Smooth muscle cell (in vitro differentiated cells): ENCODE results near the gene ELL2. TPM values are rescaled to one million over a fixed set of nuclear protein-coding genes. Genes with fewer than 3 reads are reported as not detected.

Experiments used
- DNase-seq: peaks from one replicate; lab custom pipeline; 2025; ENCODE audit not compliant: unreplicated experiment; lab: John Stamatoyannopoulos, UW
- H2AFZ ChIP-seq: fragments of 200-600 bp; sonication (generic); 2 replicates; pipeline ENCODE4 v1.6.0; 2016; ENCODE audit warnings: antibody characterized with exemption, low read depth, mild to moderate bottlenecking
- H3F3A ChIP-seq: fragments of 200-600 bp; sonication (generic); 2 replicates; pipeline ENCODE4 v1.6.0; 2017; ENCODE audit warnings: antibody characterized with exemption, low read depth
- H3K27ac ChIP-seq: fragments of 200-600 bp; sonication (generic); 2 replicates; pipeline ENCODE4 v1.5.1; 2016; ENCODE audit warnings: low read depth, mild to moderate bottlenecking
- H3K27me3 ChIP-seq: fragments of 200-600 bp; sonication (generic); 2 replicates; pipeline ENCODE4 v1.6.1; 2016; ENCODE audit warnings: low read depth, mild to moderate bottlenecking
- H3K36me3 ChIP-seq: fragments of 200-600 bp; sonication (generic); 2 replicates; pipeline ENCODE4 v1.5.1; 2016; ENCODE audit warnings: low read depth
- H3K4me1 ChIP-seq: fragments of 200-600 bp; sonication (generic); 2 replicates; pipeline ENCODE4 v1.5.1; 2016; ENCODE audit warnings: low read depth
- H3K4me2 ChIP-seq: fragments of 200-600 bp; sonication (generic); 2 replicates; pipeline ENCODE4 v1.6.0; 2016; ENCODE audit warnings: mild to moderate bottlenecking
- H3K4me3 ChIP-seq: fragments of 200-600 bp; sonication (generic); 2 replicates; pipeline ENCODE4 v1.5.1; 2016; ENCODE audit warnings: mild to moderate bottlenecking
- H3K79me2 ChIP-seq: fragments of 200-600 bp; sonication (generic); 2 replicates; pipeline ENCODE4 v1.6.0; 2016; ENCODE audit warnings: low read depth, mild to moderate bottlenecking
- H3K9ac ChIP-seq: fragments of 200-600 bp; sonication (generic); 2 replicates; pipeline ENCODE4 v1.6.0; 2016; ENCODE audit warnings: low read depth
- H3K9me3 ChIP-seq: fragments of 200-600 bp; sonication (generic); replicated peaks from 2 replicates; pipeline ENCODE4 v1.5.1; 2016; ENCODE audit warnings: low read depth
- H4K20me1 ChIP-seq: fragments of 200-600 bp; sonication (generic); 2 replicates; pipeline ENCODE4 v1.6.0; 2016; ENCODE audit warnings: low read depth
- CTCF ChIP-seq: fragments of 200-600 bp; sonication (generic); IDR thresholded peaks from 2 replicates; pipeline ENCODE4 v1.5.1; 2017; ENCODE audit warnings: borderline replicate concordance, mild to moderate bottlenecking, antibody characterized with exemption; ENCODE audit not compliant: insufficient read depth, poor library complexity, severe bottlenecking
- WGBS: methylation state at CpG from one replicate; pipeline ENCODE4 v1.1.7; 2016; ENCODE audit warnings: low lambda C conversion rate; 5-methylcytosine and 5-hydroxymethylcytosine counted together
- polyA plus RNA-seq: library from polyadenylated mRNA; unstranded; fragments of >200 nt; fragmentation: Nextera tagmentation; extraction: Ambion mirVana; gene quantifications from 2 replicates; pipeline ENCODE4 v1.2.1, GENCODE V29; 2016
- total RNA-seq: library from RNA; depleted of rRNA; stranded (reverse); fragments of >200 nt; gene quantifications from 2 replicates; pipeline ENCODE4 v1.2.3, GENCODE V29; 2014

ELL2 gene
- total and polyA plus RNA-seq, 2 experiments from 2014 or later: 14.4 to 49.9 TPM

- TF ChIP-seq CTCF: no peak
- no peak overlapping the region for H2AFZ ChIP-seq
- peaks cover 31% of the 10 kb centered on the region for H3K79me2 ChIP-seq
- peaks cover 11% of the 10 kb centered on the region for H3K4me1 ChIP-seq
- H3K4me2 ChIP-seq: no peak overlapping the region
- no peaks in the 10 kb centered on the region for H3K27me3 ChIP-seq
- H3K27ac ChIP-seq: no peak overlapping the region
- H3K9ac ChIP-seq: no peak overlapping the region
- H3K4me3 ChIP-seq: no peak overlapping the region
- peaks cover 90% of the 10 kb centered on the region for H4K20me1 ChIP-seq
- no peaks in the 10 kb centered on the region for H3K36me3 ChIP-seq
- no peaks in the 10 kb centered on the region for H3K9me3 ChIP-seq
- no peak for DNase-seq
- H3F3A ChIP-seq: no peaks in the 10 kb centered on the region
These were observed 27.3 kb downstream of the ELL2 start for GRCh38 chr5:95934207-95934804.

DNA sequence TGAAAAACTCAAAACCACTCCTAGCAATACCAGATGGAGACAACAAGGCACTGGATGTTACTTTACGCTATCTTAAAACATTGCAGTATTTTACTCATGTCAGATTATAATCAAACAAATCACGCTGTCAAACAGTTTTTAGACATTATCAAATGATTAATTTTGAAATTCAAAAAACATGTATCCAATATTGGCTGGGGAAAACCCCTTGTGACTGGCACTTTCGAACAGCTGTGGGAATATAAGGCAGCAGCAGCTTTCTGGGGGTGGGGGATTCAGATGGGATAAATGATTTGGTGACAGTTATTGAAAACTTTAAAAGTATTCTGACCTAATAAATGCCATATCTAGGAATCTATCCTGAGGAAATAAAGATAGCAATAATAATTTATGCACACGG lies 28.7 kb downstream of the ELL2 start:
- no peak for TF ChIP-seq CTCF
- Histone ChIP-seq H3K4me3 (no peak overlapping the region), H2AFZ (no peak overlapping the region), H3K79me2 (peaks cover 31% of the 10 kb centered on the region), H4K20me1 (peaks cover 86% of the 10 kb centered on the region), H3K4me1 (peaks cover 11% of the 10 kb centered on the region), H3K4me2 (no peak overlapping the region), H3K9me3 (no peaks in the 10 kb centered on the region), H3F3A (peaks cover 3% of the 10 kb centered on the region), H3K36me3 (no peaks in the 10 kb centered on the region), H3K9ac (no peak overlapping the region), H3K27me3 (no peaks in the 10 kb centered on the region), H3K27ac (no peak overlapping the region)
- 96% methylated on average over 4 of the region's 4 CpGs for WGBS
- no peak for DNase-seq

DNA sequence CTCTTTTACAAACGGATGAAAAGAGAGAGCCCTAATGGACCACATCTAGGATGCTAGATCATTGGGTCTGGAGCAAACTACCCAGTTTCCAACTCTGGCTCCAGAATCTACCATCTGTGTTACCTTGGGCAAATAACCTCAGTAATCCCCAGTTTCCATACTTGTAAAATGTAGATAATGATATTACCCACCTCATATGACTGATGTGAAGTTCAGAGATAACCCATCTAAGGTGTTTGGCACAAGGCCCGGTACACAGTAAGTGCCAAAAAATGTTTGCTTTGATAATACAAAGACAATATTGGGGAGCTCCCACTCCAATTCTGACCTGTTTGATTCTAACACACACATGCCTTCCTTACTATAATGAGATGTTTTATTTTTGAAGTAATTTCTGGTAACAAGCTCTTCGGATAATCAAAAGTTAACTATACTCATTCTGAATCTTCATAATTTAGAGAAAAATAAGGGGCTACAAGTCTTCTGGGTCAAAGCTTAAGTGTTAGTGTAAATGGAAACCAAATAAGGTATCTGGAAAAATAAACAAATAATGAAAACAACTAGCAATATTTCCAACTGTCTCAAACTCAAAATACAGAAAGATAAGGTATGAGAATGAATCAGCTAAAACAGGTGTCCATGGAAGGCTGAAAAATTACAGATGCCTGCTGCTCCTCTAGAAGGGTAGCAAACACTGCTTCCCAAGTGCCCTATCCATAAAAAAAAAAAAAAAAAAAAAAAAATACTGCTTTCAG lies 30.4 kb downstream of the ELL2 start:
- Histone ChIP-seq H3K4me3 (no peak overlapping the region), H3K9ac (no peak overlapping the region), H3K79me2 (peaks cover 35% of the 10 kb centered on the region), H2AFZ (no peak overlapping the region), H3K36me3 (no peaks in the 10 kb centered on the region), H3K9me3 (no peaks in the 10 kb centered on the region), H3K27ac (no peak overlapping the region), H4K20me1 (peaks cover 85% of the 10 kb centered on the region), H3F3A (peaks cover 6% of the 10 kb centered on the region), H3K4me2 (no peak overlapping the region), H3K27me3 (no peaks in the 10 kb centered on the region), H3K4me1 (peaks cover 11% of the 10 kb centered on the region)
- no peak for TF ChIP-seq CTCF
- over 99% methylated on average over 3 of the region's 3 CpGs for WGBS
- no peak for DNase-seq
